AG10803 (cell line): Measurements from ENCODE around the gene MYBPHL.
"Not testable (repeated sequence)": the region's sequence is repeated elsewhere in the genome, so short reads cannot be mapped to it uniquely, and the experiment has no call there.

ENCODE experiments used
- DNase-seq: peaks from one replicate; pipeline ENCODE4 v3.0.0; 2010; ENCODE audit warnings: low read depth
- H3K4me3 ChIP-seq: 2 replicates; pipeline ENCODE4 v1.5.1; 2011; ENCODE audit warnings: mild to moderate bottlenecking, low read length, control low read depth
- CTCF ChIP-seq: conservative IDR thresholded peaks from 2 replicates; pipeline ENCODE4 v1.5.1; 2011; ENCODE audit warnings: mild to moderate bottlenecking, low read length, control low read depth, inconsistent platforms

Gene MYBPHL

GRCh38 chr1:109290137-109290536 is 16.7 kb downstream of the MYBPHL start:
- no peak overlapping the region for H3K4me3 ChIP-seq
- DNase-seq, result no peak
- no peak for TF ChIP-seq CTCF

GRCh38 chr1:109286762-109287161 is 20.0 kb downstream of the MYBPHL start:
- DNase-seq, H3K4me3 ChIP-seq: not testable (repeated sequence)

GRCh38 chr1:109283748-109284600 is 22.8 kb downstream of the MYBPHL start:
- H3K4me3 ChIP-seq, result peak overlapping the region; percentile 93
- no peak for TF ChIP-seq CTCF
- peak; percentile 15 for DNase-seq

- DNase-seq, result peak; percentile 96
- peak; percentile 60 for TF ChIP-seq CTCF
- peak within 1 kb of the TSS; percentile 93 for H3K4me3 ChIP-seq
Measured at GRCh38 chr1:109282952-109283747, 23.7 kb downstream of the MYBPHL start, which contains the start of gene PSRC1. Gene PSRC1 (minus strand): TSS chr1:109283145.

- TF ChIP-seq CTCF, result no peak
- H3K4me3 ChIP-seq, result peak overlapping the region; percentile 93
- DNase-seq, result no peak
Measured at GRCh38 chr1:109282497-109282951, 24.3 kb downstream of the MYBPHL start.

- H3K4me3 ChIP-seq, result peak overlapping the region; percentile 93
- peak; percentile 45 for DNase-seq
- TF ChIP-seq CTCF, result no peak
Measured at GRCh38 chr1:109281680-109282496, 24.9 kb downstream of the MYBPHL start.

- H3K4me3 ChIP-seq, result no peak overlapping the region
- DNase-seq, result no peak
- TF ChIP-seq CTCF, result no peak
Measured at GRCh38 chr1:109280862-109281261, 25.9 kb downstream of the MYBPHL start.
